Brain microvascular endothelial cell (primary cell): ENCODE data around the gene KCNH2.

Source experiments
- DNase-seq: peaks from one replicate; pipeline ENCODE4 v3.0.0-alpha.2; 2020
- H3K27ac ChIP-seq: fragments of 250-450 bp; sonication (Bioruptor Pico); 2 replicates; pipeline ENCODE4 v1.5.1; 2020; ENCODE audit warnings: mild to moderate bottlenecking, moderate library complexity
- H3K27me3 ChIP-seq: fragments of 250-450 bp; sonication (Bioruptor Pico); replicated peaks from 2 replicates; pipeline ENCODE4 v1.5.1; 2020; ENCODE audit warnings: mild to moderate bottlenecking
- H3K36me3 ChIP-seq: fragments of 250-450 bp; sonication (Bioruptor Pico); replicated peaks from 2 replicates; pipeline ENCODE4 v1.5.1; 2020; ENCODE audit warnings: mild to moderate bottlenecking
- H3K4me3 ChIP-seq: 2 replicates; pipeline ENCODE4 v1.5.1; 2011; ENCODE audit warnings: low read depth, mild to moderate bottlenecking, control low read depth, low read length, moderate library complexity
- CTCF ChIP-seq: IDR thresholded peaks from 2 replicates; pipeline ENCODE4 v1.5.1; 2011; ENCODE audit warnings: low read depth, mild to moderate bottlenecking, moderate library complexity, low read length, control low read depth, inconsistent platforms; ENCODE audit errors: missing control alignments
- in situ Hi-C: cut with HindIII; loops from 2 replicates; pipeline ENCODE4 v1.10.0; 2017; ENCODE audit warnings: low sequenced_read_pairs, low pct_ligation_motif_present

Gene KCNH2

DNA sequence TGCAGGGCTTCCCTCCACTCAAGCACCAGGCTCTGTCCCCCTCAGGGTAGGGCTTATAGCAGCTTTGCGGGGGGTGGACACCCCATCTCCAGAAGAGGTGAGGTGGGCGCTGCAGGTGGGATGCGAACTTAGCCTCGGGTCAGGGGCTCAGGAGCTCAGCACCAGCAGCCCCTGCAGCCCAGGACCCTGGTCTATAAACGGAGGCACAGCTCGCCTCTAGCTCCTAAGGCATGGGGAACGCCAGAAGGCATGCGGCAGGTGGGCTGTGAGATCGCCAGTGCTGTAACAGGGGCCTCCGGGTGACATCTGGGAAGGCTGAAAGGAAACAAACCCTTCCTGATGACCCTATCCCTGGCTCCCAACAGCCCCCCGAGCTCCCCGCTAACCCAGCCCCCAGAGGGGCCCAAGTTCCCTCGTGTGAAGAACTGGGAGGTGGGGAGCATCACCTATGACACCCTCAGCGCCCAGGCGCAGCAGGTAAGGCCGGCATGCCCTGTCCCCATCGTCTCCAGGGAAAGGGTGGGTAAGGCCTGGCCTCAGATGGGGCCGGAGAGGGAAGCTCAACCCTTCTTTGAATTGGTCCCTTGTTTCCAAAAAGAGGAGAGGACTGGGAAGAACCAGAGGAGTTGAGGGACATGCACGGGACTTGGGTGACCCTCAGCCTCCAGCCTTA is 16.9 kb upstream of the KCNH2 start:
- H3K4me3 ChIP-seq = no peak overlapping the region
- DNase-seq = no peak
- no peak overlapping the region for H3K27ac ChIP-seq
- in situ Hi-C loops = no loop called here
- no peaks in the 10 kb centered on the region for H3K27me3 ChIP-seq
- no peaks in the 10 kb centered on the region for H3K36me3 ChIP-seq
- TF ChIP-seq CTCF = no peak

- in situ Hi-C loops = no loop called here
Measured at GRCh38 chr7:150994141-150994837, 16.2 kb upstream of the KCNH2 start.

GRCh38 chr7:150993511-150993910 is 15.4 kb upstream of the KCNH2 start:
- DNase-seq = no peak
- Histone ChIP-seq H3K27ac (no peak overlapping the region), H3K27me3 (no peaks in the 10 kb centered on the region), H3K4me3 (no peak overlapping the region), H3K36me3 (no peaks in the 10 kb centered on the region)
- TF ChIP-seq CTCF = no peak
- in situ Hi-C loops = no loop called here

More at GRCh38 chr7:150994141-150994837, 16.2 kb upstream of the KCNH2 start:
- DNase-seq = no peak
- Histone ChIP-seq H3K36me3 (no peaks in the 10 kb centered on the region), H3K4me3 (no peak overlapping the region), H3K27ac (no peak overlapping the region), H3K27me3 (no peaks in the 10 kb centered on the region)
- no peak for TF ChIP-seq CTCF

GRCh38 chr7:150992833-150993302 is 14.7 kb upstream of the KCNH2 start:
- Histone ChIP-seq H3K27me3 (no peaks in the 10 kb centered on the region), H3K4me3 (no peak overlapping the region), H3K36me3 (no peaks in the 10 kb centered on the region), H3K27ac (no peak overlapping the region)
- in situ Hi-C loops = no loop called here
- no peak for TF ChIP-seq CTCF
- no peak for DNase-seq

- no peak for TF ChIP-seq CTCF
- in situ Hi-C loops = no loop called here
- Histone ChIP-seq H3K4me3 (no peak overlapping the region), H3K27ac (no peak overlapping the region), H3K36me3 (no peaks in the 10 kb centered on the region), H3K27me3 (no peaks in the 10 kb centered on the region)
- no peak for DNase-seq
Measured at GRCh38 chr7:150992051-150992640, 14.0 kb upstream of the KCNH2 start.
